Activated CD4-positive, CD25-positive, alpha-beta regulatory T cell treated with anti-CD3 and anti-CD28 coated beads, Interleukin-2, amount 50 U/mL, for 16 hours (primary cell): Measurements from ENCODE around the gene TOMM20.
"Not testable (repeated sequence)": the region's sequence is repeated elsewhere in the genome, so short reads cannot be mapped to it uniquely, and the experiment has no call there.

Experiments
- DNase-seq: peaks from one replicate; pipeline ENCODE4 v3.0.0-alpha.2; 2020; ENCODE audit warnings: low read depth, low spot score

The TOMM20 gene

DNA sequence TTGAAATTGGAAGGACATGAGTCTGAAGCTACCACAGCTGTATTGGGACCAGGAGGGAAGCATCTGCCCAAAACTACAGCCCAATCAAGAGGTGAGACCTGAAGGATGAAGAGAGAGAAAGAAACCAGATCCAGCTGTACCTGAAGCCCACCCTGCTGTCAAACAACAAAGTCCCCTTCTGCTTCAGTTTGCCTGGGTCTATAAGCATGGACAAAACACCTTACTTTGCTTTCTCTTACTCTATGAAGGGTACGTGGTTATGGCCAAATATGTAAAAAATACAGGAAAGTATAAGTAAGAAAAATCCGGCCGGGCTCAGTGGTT lies 26.4 kb downstream of the TOMM20 start:
- DNase-seq: no peak

DNA sequence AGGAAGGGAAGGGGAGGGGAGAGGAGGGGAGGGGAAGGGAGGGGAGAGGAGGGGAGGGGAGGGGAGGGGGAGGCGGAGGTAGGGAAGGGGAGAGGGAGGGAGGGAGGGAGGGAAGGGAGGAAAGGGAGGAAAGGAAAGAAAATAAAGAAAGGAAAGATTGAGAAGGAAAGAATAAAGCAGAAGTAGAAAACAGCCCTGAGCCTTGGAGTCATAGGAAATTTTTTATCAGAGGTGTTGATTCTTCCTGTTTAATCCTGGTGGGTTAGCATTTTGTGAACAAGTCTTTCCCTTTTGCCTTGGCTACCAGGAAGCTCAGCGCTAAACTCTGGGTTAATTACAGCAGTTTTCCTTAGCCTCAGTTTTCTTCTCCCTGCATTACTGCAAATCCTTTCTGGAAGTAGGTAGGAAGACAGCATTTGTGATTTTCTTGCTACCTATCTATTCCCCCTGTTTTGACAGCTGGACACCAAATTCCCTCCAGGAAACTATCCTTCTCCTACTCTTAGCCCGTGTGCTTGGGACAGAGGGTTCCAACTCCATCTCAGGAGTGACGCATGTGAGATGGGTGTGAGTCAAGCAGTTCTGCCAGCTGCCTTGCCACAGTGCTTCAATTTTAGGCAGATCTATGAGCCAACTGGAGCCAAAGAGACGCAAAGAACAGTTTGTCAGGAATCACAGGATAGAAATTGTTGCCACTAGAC lies 26.9 kb downstream of the TOMM20 start:
- no peak for DNase-seq

DNA sequence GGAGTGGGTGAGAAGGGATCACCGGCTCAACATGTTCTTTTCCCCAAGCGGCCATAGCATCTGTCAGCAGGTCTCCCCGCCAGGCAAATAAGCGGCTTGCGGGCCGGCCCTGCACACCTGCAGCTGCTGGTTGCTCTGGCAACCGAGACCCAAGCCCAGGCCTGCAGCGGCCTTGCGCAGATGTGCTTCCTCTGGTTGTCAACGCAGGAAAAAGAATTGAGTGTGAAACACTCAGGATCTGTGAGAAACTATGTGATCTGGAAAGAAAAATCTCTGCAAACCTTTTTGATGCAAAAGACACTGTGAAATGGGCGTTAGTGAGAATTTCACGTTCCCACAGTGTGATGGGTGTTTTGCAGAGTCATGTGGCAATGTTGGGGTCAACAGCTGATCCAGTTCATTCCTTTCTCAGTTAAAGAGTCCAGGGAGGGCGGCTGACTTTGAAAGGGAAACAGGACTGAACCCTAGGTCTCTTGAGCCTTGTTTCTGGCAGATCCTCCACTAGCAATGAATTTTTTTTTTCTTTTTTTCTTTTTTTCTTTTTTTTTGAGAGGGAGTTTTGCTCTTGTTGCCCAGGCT lies 28.4 kb downstream of the TOMM20 start:
- DNase-seq: no peak

DNA sequence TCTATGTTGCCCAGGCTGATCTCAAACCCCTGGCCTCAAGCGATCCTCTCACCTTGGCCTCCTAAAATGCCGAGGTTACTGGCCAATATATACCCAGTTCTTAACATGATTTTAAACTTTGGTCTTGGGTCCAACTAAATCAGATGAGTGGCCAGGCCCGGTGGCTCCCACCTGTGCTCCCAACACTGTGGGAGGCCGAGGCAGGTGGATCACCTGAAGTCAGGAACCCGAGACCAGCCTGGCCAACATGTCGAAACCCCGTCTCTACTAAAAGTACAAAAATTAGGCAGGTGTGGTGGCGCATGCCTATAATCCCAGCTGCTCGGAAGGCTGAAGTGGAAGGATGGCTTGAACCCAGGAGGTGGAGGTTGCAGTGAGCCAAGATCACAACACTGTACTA lies 29.6 kb downstream of the TOMM20 start:
- DNase-seq: no peak

DNA sequence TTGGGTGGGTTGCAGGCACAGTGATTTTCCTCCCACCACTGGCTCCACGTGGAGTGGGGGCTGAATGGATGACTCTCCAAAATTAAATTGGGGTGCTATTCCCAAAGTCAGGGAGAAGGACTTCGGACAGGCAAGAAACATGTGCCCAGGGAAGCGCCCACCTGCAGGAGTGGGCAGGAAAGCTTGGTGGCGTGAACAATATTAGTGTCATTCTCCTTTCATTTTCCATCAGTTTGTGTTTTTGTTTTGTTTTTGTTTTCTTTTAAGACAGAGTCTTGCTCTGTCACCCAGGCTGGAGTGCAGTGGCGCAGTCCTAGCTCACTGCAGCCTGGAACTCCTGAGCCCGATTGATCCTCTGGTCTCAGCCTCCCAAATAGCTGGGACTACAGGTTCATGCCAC lies 30.1 kb downstream of the TOMM20 start:
- DNase-seq: no peak

DNA sequence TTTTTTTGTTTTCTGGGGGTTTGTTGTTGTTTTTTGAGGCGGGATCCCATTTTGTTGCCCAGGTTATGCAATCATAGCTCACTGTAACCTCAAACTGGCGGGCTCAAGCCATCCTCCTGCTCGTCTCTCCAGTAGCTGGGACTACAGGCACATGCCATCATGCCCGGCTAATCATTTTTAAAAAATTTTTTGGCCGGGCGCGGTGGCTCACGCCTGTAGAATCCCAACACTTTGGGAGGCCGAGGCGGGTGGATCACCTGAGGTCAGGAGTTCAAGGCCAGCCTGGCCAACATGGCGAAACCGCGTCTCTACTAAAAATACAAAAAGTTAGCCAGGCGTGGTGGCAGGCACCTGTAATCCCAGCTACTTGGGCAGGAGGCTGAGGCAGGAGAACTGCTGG lies 31.1 kb downstream of the TOMM20 start:
- not testable (repeated sequence) for DNase-seq

DNA sequence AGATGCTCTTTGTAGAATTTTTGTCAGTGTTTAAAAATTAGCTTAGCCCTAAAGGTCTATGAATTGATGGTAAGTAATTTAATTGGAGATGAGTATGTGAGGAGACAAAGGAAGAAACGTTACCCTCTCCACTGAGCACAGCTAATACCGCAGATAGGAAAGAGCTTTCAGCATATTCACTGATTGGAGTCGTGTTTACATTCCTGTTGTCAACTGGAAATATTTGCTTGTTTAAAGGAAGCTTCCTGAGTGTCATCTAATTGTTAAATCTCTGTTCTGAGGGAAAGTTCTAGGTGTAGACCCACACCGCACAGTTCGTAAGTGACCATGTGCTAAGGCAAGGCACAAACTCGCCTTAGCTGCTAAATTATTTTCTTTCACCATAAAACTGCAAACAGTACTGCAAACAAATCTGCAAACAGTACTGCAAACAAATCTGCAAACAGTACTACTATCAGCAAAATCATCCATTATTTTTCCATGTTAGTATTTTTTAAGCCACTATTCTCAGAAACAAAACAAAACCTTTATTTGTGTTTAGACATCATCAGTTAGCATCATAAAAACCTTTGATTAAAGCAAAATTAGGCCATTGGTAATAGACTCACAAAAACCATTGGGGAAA lies 32.6 kb downstream of the TOMM20 start:
- DNase-seq: no peak

DNA sequence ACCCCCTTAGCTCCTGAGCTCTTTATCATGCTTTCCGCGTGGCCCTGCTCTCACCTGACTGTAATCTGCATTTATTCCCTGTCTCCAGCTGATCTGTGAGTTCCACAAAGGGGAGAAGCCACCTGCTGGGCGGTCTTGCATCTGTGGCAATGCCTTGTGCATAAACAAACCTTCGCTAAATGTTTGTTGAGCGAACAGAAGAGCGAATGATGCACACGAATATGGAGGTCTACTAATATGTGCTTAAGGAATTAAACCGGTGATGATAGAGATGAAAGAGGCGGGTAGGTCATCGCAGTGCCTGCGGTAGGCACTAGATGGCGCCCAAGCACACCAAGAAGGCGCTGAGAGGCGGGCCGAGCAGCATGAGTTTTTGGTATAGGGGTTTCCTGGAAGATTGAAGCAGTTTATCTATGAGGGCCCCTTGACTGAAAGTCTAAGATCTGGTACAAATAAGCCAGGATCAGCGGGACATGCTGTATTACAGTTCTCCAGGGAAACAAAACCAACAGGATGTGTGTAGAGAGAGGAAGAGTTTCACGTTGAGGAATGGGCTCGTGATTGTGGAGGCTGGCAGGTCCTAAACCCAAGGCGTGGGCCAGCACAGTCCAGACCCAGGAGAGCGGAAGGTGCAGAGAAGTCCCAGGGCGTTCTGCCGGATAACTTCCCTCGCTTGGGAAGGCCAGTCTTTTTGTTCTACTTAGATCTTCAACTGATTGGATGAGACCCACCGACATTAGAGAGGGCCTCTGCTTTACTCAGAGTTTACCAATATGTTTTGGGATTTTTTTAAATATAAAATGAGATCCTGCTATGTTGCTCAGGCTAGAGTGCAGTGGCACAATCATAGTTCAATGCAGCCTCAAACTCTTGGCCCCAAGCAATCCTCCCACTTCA lies 34.7 kb downstream of the TOMM20 start:
- DNase-seq: peak; percentile 47

DNA sequence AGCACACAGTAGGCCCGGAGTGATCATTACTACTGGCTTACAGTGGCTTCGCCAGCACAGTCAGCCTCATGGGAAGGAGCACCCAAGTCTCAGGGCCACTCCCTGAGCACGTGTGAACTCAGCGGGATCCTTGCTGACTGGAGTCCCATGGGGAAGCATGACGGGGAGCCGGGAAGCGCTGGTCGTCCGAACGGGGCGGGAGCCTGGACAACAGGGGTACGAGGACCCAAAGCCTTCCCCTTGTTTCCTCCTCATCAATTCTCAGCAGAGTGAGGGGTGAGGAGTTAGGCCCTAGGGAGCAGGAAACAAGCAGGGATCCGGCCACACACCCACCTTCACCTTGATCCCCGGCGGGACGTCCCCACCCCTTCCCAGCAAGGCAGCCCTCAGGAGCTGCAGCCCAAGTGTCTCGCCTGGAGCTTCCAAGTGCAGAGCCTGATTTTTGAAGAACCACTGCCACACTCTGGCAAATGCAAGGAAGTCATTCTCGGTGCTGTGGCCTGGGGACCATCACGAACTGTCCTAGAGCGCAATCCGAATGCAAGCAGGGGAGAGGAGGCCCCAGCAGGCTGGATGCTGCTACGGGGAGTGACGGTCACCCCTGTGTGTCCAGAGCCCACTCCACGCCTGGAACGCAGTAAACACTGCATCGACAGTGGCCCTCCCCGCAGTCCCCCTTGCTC lies 35.5 kb downstream of the TOMM20 start:
- DNase-seq: no peak

DNA sequence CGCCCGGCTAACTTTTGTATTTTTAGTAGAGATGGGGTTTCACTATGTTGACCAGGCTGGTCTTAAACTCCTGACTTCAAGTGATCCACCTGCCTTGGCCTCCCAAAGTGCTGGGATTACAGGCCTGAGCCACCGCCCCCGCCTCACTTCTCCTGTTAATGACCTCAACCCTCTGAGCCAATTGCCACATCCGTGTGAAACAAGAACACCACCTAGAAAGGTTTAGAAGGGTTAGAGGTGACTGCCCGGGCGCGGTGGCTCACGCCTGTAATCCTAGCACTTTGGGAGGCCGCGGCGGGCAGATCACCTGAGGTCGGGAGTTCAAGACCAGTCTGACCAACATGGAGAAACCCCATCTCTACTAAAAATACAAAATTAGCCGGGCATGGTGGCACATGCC lies 36.2 kb downstream of the TOMM20 start:
- DNase-seq: not testable (repeated sequence)

DNA sequence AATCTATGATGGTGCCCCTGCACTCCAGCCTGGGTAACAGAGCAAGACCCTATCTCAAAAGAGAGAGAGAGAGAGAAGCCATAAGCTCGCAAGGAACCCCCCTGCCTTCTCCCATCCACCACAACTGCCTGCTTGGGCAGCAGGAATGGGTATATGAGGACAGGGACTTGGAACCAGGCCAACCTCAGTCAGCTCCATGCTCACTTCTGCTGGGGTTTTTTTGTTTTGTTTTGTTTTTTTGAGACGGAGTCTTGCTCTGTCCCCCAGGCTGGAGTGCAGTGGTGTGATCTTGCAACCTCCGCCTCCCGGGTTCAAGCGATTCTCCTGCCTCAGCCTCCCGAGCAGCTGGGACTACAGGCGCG lies 36.6 kb downstream of the TOMM20 start:
- not testable (repeated sequence) for DNase-seq

DNA sequence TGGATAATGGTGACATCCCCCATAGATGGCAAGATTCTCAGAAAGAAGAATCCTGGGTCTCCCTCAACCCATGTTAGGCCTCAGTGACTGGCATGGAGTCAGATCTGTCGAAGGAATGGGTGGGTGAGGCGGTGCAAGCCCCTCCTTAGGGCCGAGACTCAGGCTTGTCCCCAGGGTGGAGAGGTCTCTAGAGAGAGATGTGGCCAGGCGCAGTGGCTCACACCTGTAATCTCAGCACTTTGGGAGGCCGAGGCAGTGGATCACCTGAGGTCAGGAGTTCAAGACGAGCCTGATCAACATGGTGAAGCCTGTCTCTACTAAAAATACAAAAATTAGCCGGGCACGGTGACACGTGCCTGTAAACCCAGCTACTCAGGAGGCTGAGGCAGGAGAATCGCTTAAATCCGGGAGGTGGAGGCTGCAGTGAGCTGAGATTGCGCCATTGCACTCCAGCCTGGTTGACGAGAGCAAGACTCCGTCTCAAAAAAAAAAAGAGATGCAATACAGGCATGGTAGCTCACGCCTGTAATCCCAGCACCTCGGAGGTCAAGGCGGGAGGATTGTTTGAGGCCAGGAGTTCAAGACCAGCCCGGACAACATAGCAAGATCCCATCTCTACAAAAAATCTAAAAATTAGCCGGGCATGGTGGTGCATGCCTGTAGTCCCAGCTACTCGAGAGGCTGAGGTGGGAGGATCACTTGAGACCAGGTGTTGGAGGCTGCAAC lies 37.2 kb downstream of the TOMM20 start:
- DNase-seq: not testable (repeated sequence)

DNA sequence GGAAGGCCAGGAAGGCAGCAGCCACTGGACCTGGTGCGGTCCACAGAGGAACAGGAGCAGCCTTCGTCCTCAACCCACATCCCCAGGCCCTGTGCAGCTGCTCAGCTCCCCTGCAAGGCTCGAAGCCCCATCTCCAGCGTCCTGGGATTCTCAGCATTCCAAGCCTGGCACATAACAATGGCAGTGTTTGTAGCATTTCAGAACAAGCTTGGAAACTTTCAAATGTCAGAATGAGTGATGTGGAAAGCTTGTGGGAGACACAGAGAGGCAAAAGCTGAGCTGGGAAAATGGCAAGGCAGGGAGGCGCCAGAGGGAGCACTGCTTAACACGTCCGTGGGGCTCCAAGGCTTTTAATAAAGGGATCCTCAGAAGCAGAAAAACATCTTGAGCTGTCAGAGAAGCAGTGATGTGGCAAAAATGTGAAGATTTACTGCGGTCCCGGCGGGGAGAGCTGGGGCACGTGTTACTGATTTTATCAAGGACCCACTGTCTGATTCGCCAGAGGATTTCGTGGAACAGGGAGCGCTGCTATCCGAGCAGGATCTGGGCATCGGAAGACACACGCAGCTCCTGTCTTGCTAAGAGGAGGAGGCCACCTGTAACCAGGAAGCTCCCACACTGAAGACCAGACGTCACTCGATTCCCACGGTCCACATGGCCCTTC lies 38.1 kb downstream of the TOMM20 start:
- DNase-seq: no peak

DNA sequence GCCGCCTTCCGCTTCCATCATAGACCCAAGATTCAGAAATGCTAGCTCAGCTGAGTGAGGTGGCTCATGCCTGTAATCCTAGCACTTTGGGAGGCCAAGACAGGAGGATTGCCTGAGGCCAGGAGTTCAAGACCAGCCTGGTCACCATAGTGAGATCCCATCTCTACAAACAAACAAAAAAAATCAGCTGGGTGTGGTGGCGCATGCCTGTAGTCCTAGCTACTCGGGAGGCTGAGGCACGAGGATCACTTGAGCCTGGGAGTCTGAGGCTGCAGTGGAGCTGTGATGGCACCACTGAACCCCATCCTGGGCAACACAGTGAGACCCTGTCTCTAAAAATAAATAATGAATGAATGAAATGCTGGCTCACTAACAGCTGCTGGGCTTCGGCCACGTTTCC lies 39.7 kb downstream of the TOMM20 start:
- DNase-seq: no peak

DNA sequence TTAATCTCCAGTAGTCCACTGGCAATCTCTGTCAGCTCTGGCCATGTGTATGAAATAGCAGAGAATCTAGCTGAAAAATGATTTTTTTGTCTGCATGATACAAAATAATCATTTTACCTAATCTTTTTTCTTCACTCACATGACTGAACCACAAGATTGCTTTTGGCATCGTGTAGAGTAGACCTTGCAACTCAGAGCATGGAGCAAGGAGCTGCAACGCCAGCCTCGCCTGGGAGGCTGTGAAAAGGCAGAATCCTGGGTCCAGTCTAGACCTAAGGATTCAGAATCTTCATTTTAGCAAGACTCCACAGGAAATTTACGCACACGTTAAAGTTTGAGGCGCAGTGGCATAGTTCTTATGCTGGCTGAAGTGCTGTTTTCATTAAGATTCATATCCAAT lies 40.2 kb downstream of the TOMM20 start:
- DNase-seq: no peak

DNA sequence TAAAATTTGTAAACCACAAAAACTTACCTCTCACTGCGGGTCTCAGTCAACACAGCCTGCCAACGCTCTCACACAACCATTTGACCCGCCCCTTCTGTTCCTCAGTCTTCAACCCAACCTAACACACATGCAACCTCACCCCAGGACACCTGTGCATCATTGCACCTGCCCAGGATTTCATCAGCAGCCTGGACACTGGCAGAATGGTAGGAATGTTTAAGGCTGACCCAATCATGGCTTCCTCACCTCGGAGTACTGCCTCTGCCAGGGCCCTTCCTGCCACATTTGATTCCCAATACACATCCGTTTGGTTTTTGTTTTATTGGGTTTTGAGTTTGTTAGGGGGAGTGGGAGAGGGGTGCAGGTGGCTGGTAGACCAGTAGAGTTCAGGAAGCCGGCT lies 40.7 kb downstream of the TOMM20 start:
- DNase-seq: no peak

DNA sequence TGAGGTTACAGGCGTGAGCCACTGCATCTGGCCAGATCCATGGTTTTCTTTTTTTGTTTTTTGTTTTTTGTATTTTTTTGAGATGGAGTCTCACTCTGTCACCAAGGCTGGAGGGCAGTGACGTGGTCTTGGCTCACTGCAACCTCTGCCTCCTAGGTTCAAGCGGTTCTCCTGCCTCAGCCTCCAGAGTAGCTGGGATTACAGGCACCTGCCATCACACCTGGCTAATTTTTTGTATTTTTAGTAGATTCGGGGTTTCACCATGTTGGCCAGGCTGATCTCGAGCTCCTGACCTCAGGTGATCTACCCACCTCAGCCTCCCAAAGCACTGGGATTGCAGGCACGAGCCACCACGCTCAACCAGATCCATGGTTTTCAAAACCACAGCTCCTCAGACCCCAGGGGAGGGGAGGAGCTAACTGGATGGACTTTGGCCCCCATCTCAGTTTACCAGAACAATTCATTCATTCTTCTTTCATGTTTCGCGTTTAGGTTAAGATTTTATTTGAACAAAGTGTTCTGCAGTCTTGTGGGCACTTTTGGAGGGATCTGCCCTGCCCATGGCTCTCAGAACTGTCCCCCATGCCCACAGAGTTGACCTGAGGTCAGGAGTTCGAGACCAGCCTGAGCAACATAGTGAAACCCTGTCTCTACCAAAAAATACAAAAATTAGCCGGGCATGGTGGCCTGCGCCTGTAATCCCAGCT lies 43.1 kb downstream of the TOMM20 start:
- DNase-seq: not testable (repeated sequence)

DNA sequence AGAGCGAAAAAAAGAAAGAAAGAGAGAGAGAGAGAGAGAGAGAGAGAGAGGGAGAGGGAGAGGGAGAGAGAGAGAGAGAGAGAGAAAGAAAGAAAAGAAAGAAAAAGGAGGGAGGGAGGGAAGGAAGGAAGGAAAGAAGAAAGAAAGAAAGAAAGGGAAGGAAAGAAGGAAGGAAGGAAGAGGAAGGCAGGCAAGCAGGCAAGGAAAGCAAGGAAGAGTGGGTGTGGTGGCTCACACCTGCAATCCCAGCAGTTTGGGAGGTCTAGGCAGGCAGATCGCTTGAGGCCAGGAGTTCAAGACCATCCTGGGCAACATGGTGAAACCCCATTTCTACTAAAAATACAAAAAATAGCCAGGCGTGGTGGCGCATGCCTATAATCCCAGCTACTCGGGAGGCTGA lies 47.8 kb downstream of the TOMM20 start:
- not testable (repeated sequence) for DNase-seq

DNA sequence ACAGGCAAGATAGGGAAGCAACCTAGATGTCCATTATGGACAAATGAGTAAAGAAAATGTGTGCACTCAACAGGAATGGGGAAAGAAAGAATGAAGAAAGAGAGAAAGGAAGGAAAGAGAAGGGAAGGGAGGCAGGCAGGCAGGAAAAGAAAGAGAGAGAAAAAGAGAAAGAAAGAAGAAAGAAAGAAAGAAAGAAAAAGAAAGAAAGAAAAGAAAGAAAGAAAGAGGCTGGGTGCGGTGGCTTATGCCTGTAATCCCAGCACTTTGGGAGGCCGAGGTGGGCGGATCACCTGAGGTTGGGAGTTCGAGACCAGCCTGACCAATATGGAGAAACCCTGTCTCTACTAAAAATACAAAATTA lies 48.4 kb downstream of the TOMM20 start:
- not testable (repeated sequence) for DNase-seq
